WI38 (cell line): ENCODE results near the gene PITX2.

Source experiments
- H3K4me3 ChIP-seq: 2 replicates; pipeline ENCODE4 v1.5.1; 2011; ENCODE audit warnings: low read depth, mild to moderate bottlenecking, control low read depth, low read length
- CTCF ChIP-seq: IDR thresholded peaks from 2 replicates; pipeline ENCODE4 v1.5.1; 2012; ENCODE audit warnings: low read depth, mild to moderate bottlenecking, control low read depth, low read length

The PITX2 gene

GRCh38 chr4:110626532-110627153, 3.8 kb upstream of the PITX2 start:
- TF ChIP-seq CTCF: no peak
- no peak overlapping the region for H3K4me3 ChIP-seq

- H3K4me3 ChIP-seq: no peak overlapping the region
- no peak for TF ChIP-seq CTCF
Observed at GRCh38 chr4:110625576-110626257, 2.8 kb upstream of the PITX2 start.

DNA sequence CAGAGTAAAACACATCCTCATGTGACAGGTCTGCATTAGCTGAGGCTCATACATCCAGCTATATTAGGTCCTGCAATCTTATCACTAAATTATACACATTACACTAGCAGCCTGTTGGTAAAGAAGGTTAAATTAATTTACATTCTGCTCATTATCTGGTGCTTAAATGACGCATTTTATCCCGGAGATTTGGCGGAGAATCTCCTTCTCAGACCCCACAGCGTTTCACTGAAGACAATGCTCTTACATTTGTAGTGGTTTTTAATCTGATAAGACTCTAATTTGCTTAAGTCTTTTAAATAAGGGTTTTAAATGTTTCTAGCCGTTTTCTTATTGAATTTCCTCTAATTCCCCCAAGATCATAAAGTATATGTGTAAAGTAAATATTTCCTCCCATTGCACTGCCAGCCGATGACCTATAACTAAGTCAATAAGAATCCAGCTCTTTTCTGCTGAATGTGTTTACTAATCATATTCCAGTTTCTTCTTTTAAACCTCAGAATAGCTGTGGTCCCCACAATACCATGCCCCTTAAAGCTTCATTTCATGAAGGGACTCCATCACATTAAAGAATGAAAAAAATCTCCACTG, 2.1 kb upstream of the PITX2 start:
- H3K4me3 ChIP-seq: no peak overlapping the region
- no peak for TF ChIP-seq CTCF

- TF ChIP-seq CTCF: no peak
- H3K4me3 ChIP-seq: no peak overlapping the region
Observed at GRCh38 chr4:110624398-110624780, 1.5 kb upstream of the PITX2 start.

GRCh38 chr4:110623718-110624397, 981 bp upstream of the PITX2 start:
- no peak for TF ChIP-seq CTCF
- no peak overlapping the region for H3K4me3 ChIP-seq

GRCh38 chr4:110621839-110622751, 782 bp downstream of the PITX2 start:
- no peak for TF ChIP-seq CTCF
- peak overlapping the region; percentile 59 for H3K4me3 ChIP-seq
